AG08395 (cell line): ENCODE data around the gene MTERF1.
"Not testable (repeated sequence)": the region's sequence is repeated elsewhere in the genome, so short reads cannot be mapped to it uniquely, and the experiment has no call there.

ENCODE experiments used
- DNase-seq: peaks from one replicate; pipeline ENCODE4 v3.0.0; 2012; ENCODE audit warnings: mixed read lengths, low spot score

MTERF1 gene

DNA sequence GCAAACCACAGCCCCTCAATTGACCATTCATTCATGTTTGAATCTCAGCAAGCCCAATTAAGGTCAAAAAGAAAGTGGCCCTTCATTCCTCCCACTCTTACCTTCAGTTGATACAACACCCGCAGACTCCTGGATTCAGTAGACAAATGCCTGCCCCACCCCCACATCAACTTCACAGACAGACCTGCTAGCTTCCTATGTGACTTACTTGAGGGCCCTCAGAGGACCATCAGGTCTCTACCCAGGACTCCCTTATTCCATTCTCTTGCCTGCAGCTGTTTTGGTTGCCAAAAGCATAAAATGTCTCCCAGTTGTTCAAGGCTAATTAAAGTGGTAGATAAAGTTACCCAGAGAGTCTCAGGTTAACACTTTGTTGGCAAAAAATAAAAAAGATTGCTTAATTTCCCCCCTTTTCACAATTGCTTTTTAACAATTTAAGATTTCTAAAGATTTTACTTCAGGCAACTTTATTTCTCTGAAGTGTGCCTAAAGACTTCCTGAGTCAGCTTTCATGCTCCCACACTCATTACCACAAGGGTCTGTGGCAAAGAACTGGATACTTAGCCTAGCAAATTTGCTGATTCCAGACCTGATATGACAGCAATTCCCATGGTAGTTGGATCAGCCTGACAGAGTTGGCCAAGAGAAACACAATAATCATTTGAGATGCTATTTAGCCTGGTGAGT, 3.3 kb upstream of the MTERF1 start:
- no peak for DNase-seq

GRCh38 chr7:91880016-91880412, 488 bp downstream of the MTERF1 start:
- DNase-seq = no peak

DNA sequence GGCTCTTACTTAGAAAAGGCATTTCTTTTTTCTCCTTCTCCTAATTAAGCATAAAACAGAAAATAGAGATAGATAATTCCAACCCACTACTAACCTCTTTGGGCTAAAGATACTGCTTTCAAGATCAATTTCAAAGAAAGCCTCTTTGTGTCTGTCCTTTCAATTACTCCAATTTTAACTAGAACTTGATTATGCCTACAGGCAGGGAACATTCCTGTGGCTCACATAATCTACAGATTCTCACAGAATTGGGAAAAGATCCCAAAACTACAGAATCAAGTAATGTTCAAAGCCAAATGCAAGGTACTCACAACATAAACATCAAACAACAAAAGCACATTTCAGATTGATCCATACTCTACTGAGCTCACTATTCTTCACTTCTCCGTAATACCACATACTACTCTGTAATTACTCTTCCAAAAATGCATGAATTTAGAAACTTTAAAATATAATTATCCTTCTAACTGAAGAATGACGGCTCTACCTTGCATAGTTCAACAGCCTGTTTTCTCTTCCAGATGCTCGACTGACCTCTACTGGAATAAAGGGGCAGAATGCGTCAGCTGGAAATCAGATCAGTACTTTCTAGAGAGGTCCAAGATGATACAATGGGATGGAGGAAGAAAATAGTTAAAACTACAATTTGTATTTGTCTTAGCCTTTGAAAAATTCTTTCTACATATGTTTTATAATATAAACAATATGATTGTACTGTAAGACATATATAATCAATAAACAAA, 3.9 kb downstream of the MTERF1 start:
- DNase-seq = peak; percentile 31

DNA sequence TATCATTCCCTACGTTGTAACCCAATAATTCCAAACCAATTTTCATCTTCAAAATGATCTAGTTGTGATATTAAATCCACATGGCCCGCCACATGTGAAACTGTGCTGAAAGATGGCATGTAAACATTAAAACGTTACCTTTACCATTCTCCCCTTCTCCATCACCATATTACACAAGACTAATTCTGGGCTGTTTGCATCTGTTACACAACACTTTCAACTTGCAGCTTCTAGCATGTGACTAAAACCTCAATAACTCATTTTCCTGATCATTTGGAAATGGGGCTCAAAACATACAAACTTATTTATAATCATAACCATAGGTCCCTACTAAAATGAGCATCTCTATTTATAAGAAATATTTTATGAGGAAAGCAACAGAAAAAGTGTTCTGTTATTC, 4.7 kb downstream of the MTERF1 start:
- DNase-seq = no peak

- DNase-seq = no peak
These were observed 7.6 kb downstream of the MTERF1 start for GRCh38 chr7:91872928-91873327.

DNA sequence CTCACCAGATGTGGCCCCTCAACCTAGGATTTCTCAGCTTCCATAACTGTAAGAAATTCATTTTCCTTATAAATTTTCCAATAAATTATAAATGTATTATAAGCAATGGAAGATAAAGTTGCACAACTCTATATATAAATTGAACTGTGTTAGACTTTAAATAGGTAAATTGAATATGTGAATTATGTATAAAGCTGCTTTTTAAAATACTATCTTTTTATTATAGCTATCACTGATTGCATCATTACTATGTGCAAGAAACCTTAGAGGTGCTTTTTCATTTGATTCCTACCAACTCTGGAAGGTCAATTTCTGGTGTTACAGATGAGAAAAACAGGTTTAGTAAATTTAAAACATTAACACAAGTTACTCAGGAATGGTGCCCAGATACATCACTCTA, 8.4 kb downstream of the MTERF1 start:
- no peak for DNase-seq

- no peak for DNase-seq
These were observed 10.8 kb downstream of the MTERF1 start for GRCh38 chr7:91869661-91870060.

DNA sequence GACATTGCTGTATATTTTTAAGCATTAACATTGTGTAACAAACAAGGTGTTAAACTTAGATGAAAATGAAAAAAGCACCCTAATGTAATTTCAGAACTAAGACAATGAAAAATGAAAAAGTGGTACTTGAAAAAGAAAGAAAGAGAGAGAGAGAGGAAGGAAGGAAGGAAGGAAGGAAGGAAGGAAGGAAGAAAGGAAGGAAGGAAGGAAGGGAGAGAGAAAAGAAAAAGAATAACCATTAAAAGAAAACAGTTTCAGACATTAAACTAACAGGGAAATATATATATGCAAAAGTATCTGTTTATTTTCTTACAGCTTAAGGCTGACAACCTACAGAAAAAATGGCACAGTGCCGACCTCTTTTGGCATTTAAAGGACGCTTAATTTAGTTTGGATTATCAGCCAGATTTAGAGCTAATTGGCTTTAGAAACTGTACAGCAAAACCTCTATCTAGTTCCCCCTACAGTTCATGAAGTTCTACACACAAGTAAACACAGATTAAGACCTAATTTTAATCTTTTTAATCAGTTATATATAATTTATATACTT, 13.8 kb downstream of the MTERF1 start:
- DNase-seq = no peak

DNA sequence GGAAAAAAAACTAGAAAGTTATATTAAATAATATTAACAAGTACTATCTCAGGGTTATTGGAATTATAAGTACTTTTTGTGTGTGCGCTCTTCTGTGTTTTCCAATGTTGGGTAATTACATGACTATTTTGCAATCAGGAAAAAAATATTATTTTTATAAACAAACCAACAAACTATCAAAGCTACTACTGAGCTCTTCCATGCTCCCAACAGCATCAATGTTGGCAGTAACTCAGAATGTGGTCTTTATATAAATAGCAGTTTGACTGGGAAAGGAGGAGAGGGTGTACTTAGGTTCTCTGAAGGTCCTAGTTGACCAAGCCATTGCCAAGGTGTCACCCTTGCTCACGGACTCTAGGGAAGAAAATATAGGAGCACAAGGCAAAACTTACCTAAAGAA, 15.0 kb downstream of the MTERF1 start:
- no peak for DNase-seq

GRCh38 chr7:91864604-91865003, 15.9 kb downstream of the MTERF1 start:
- not testable (repeated sequence) for DNase-seq

DNA sequence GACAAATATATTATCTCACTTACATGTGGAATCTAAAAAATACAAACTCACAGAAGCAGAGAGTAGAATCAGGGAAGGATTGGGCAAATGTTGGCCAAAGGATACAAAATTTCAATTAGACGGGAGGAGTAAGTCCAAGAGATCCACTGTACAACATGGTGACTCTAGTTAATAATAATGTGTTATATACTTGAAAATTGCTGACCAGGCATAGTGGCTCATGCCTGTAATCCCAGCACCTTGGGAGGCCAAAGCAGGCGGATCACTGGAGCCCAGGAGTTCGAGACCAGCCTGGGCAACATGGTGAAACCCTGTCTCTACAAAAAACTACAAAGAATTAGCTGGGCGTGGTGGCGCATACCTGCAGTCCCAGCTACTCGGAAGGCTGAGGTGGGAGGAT, 16.4 kb downstream of the MTERF1 start:
- DNase-seq = no peak

DNA sequence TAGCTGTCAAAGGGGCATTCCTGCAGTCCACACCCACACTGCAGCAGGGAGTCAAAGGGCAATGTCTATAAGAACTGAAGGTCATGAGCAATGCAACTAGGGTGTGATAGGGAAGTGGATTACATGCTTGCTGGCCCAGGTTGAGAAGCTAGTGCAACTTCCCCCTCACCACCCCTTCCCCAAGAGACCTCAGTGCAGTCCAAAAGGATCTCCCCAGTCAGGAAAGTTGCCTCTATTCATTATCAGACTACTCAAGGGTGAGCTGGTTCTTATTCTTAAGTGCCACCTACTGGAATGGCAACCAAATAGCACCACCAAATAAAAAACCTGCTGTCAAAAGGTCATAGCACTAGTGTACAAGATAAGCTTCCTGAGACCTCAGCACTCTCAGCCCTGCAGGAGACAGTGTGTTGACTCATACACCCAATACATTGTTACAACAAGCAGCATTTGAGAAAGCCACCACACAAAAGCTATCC, 28.2 kb downstream of the MTERF1 start:
- peak; percentile 7 for DNase-seq

DNA sequence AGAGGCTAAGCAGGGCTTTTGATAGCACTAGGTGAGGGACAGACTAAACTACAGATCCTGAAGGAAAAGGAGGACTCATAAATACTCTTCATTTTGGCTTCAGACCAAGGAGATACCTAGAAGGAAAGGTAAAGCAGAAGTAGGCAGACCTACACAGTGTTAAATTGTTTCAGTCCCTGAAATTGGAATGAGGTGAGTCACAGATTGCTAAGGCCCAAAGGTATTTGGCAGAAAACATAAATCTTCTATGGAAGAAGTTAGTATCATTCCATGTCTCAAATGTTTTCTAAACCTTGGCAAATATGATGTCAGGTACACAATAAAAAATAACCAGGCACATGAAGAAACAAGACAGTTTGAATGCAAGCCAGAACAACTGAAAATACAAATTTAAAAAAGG, 30.0 kb downstream of the MTERF1 start:
- peak; percentile 4 for DNase-seq

- DNase-seq = no peak
These were observed 32.5 kb downstream of the MTERF1 start for GRCh38 chr7:91847876-91848588.

DNA sequence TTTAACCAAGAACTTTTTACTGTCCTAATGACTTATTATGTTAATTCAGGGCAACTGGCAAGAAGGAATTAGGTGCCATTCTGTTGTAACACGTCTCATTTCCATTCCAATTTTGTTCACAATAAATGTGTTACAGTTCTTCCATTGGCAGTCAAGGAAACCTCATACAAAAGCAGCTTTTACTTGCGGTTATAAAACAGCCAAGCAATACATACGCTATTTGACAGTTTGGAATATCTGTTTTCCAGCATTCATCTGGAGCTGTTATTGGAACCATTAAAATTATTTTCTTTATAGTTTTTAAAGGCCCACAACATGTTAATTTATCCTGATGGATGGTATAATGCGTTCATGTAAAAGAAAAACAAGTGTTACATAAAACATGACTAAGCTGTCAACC, 33.3 kb downstream of the MTERF1 start:
- DNase-seq = no peak

- peak; percentile 11 for DNase-seq
These were observed 34.1 kb downstream of the MTERF1 start for GRCh38 chr7:91846436-91846835.

GRCh38 chr7:91843831-91844230, 36.7 kb downstream of the MTERF1 start:
- DNase-seq = no peak

GRCh38 chr7:91838439-91838838, 42.1 kb downstream of the MTERF1 start:
- DNase-seq = no peak

DNA sequence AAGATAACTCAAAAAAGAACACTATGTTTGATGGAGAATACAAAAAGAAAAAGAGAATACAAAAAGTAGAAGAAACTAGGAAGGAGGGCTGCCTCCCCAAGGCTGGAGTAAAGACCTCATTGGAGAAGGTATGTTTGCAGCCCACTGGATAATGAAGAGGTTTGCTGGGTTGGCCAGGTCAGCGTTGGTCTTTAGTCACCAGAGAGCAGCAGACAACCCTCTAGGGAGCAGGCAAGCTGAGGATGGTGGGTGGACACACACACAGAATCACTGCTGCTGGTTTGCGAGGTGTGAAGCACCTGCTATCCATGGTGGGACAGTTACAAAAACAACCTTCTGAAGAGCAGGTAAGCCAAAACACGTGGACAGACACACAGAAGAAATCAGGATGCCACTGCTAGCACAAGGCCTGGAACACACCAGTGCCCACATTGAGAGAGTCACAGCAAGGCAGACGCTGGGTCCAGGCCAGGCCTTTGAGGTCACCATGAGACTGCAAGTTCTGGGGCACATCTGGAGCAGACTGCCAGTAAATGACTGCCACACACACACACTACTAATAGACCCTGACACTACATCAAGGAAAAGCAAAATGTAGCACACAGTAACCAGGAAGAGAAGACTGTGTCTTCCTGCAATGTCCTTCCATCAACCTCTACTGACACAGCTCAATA, 43.0 kb downstream of the MTERF1 start:
- no peak for DNase-seq

DNA sequence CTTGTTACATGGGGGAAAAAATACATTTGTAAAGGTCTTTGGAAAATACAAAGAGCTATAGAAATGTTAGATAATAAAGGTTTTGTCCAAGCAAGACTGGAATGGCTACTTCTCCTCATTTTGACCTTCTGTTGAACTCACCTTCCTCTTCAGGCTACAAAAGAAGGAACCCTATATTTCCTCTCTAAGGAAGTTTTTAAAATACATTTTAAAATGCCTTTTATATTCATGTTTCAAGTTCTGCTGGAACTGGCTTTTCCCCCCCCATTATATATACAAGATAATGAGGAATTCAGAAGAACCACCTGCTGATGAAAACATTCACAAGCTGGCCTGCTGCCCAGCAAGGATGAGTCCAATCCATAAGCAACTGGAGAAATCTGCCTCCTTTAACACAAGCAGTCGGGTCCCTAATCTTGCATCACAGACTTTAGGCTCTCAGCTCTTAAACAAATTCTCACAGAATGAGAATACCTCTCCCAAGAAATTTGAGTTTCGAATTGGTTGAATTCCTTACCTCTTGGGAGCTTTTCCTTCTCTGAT, 44.6 kb downstream of the MTERF1 start:
- no peak for DNase-seq

DNA sequence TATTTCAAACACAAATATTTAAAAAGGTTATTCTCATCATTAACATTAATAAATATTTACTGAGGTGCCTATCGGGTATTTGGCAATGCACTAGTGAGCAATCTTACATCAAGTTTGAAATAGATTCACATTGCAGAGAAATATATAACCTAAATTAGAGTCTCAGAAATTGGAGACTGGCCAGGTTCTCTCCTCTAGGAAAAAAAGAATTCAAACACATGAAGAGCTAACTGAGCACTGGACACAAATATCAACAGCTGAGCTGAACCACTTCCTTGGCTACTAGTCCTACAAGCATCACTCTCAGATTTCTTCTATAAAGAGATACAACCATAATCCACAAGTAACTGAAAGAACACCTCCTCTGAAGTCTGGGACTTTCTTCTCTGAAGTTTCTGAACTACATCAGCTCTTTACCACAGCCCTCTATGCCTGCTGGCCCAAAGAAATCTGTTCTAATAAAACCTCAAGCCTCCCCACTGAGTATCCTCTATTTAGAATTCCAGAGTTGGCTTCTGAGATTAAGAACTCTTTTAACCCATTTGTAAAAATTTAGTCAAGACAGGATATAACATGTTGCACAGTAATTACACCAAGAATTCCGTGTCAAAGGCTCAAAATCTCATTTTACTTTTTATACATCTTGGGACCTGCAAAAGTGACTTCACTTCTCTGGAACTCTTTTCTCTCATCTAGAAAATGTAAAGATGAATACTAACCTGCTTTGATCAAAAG, 45.2 kb downstream of the MTERF1 start:
- no peak for DNase-seq
